GM10248 (cell line): ENCODE results near the gene MACROH2A1.

ENCODE experiments used
- CTCF ChIA-PET: fragments of 300-600 bp; sonication (Branson Sonifier 250); formaldehyde crosslinking; extraction: SDS; loops from one replicate; lab custom pipeline; 2021; ENCODE audit warnings: antibody characterized with exemption; lab: Yijun Ruan, JAX
- POLR2A ChIA-PET: fragments of 350-650 bp; sonication (Branson Sonifier 250); formaldehyde crosslinking; extraction: SDS; loops from one replicate; lab custom pipeline; 2020; ENCODE audit warnings: antibody characterized with exemption; lab: Yijun Ruan, JAX
- DNase-seq: peaks from one replicate; pipeline ENCODE4 v3.0.0; 2012; ENCODE audit errors: extremely low spot score
- CTCF ChIP-seq: IDR thresholded peaks from 2 replicates; pipeline ENCODE4 v1.5.1; 2012; ENCODE audit warnings: mild to moderate bottlenecking, low read depth; ENCODE audit errors: extremely low read depth, missing control alignments, control extremely low read depth

Gene MACROH2A1

GRCh38 chr5:135441350-135441831 is 42.4 kb upstream of the MACROH2A1 start:
- TF ChIP-seq CTCF = no peak

GRCh38 chr5:135440916-135441315 is 41.9 kb upstream of the MACROH2A1 start:
- ChIA-PET CTCF (interaction anchor here (0.8 to 9.2 kb wide), 4 partner anchors 15 to 111 kb away, joined by 3 to 85 read pairs (median 37); no protein-coding TSS in a partner anchor), POLR2A (no interaction called here)
- no peak for DNase-seq

More at GRCh38 chr5:135441350-135441831, 42.4 kb upstream of the MACROH2A1 start:
- CTCF ChIA-PET = interaction anchor here (0.8 to 9.2 kb wide), 3 partner anchors 15 to 111 kb away, joined by 3 to 85 read pairs (median 70); no protein-coding TSS in a partner anchor
- POLR2A ChIA-PET = no interaction called here
- no peak for DNase-seq

GRCh38 chr5:135439231-135440205 is 40.5 kb upstream of the MACROH2A1 start:
- ChIA-PET CTCF (interaction anchor here (1.1 to 9.2 kb wide), 7 partner anchors 10 to 121 kb away, joined by 3 to 85 read pairs (median 4); no protein-coding TSS in a partner anchor), POLR2A (no interaction called here)
- TF ChIP-seq CTCF = no peak
- no peak for DNase-seq

More at GRCh38 chr5:135440916-135441315, 41.9 kb upstream of the MACROH2A1 start:
- TF ChIP-seq CTCF = no peak

- DNase-seq = no peak
- POLR2A ChIA-PET = no interaction called here
- CTCF ChIA-PET = interaction anchor here (1.0 to 9.2 kb wide), 6 partner anchors 8 to 122 kb away, joined by 3 to 85 read pairs (median 6); partner anchors contain the start of gene DCANP1
- TF ChIP-seq CTCF = no peak
These were observed 39.7 kb upstream of the MACROH2A1 start for GRCh38 chr5:135438636-135439221.

- ChIA-PET POLR2A (interaction anchor here (0.6 to 1.3 kb wide), 2 partner anchors 34 to 39 kb away, joined by 3 to 6 read pairs; partner anchors contain the start of gene MACROH2A1), CTCF (interaction anchor here (1.0 to 9.2 kb wide), 7 partner anchors 9 to 128 kb away, joined by 3 to 85 read pairs (median 6); partner anchors contain the start of gene DCANP1)
- no peak for DNase-seq
- no peak for TF ChIP-seq CTCF
These were observed 38.9 kb upstream of the MACROH2A1 start for GRCh38 chr5:135437796-135438560.
